Measurements from ENCODE around the gene SLC27A3. TPM values are rescaled to one million over a fixed set of nuclear protein-coding genes. Genes with fewer than 3 reads are reported as not detected.

The SLC27A3 gene
- polyA plus RNA-seq, 5 donors = 33.3 to 47.9 (median 41.6) TPM

Other genes starting within 250 kb of the SLC27A3 start
- 100 to 1,000 TPM; 138 to 297 (median 187) TPM for gene S100A6, start 239.4 kb upstream of the SLC27A3 start, polyA plus RNA-seq (ENCODE audit: insufficient read depth in 1 of 5, insufficient read length in 5 of 5, low replicate concordance in 1 of 5)
- gene S100A5, start 234.5 kb upstream of the SLC27A3 start, polyA plus RNA-seq (ENCODE audit: insufficient read depth in 1 of 5, insufficient read length in 5 of 5, low replicate concordance in 1 of 5) = under 1 TPM in 1 of 5 donors, not detected in 4; 0.23 TPM
- 10 to 100 TPM; 15.9 to 32.6 (median 19.9) TPM for gene S100A4, start 229.6 kb upstream of the SLC27A3 start, polyA plus RNA-seq (ENCODE audit: insufficient read depth in 1 of 5, insufficient read length in 5 of 5, low replicate concordance in 1 of 5)
- gene S100A3, start 226.1 kb upstream of the SLC27A3 start, polyA plus RNA-seq (ENCODE audit: insufficient read depth in 1 of 5, insufficient read length in 5 of 5, low replicate concordance in 1 of 5) = under 1 TPM in 2 of 5 donors, not detected in 3; 0.21 to 0.66 TPM
- gene S100A2, start 209.6 kb upstream of the SLC27A3 start, polyA plus RNA-seq (ENCODE audit: insufficient read depth in 1 of 5, insufficient read length in 5 of 5, low replicate concordance in 1 of 5) = 1 to 10 TPM in 3 of 5 donors, under 1 TPM in 2; 0.69 to 1.8 (median 1.2) TPM
- 100 to 1,000 TPM; 119 to 177 (median 147) TPM for gene S100A16, start 162.3 kb upstream of the SLC27A3 start, polyA plus RNA-seq (ENCODE audit: insufficient read depth in 1 of 5, insufficient read length in 5 of 5, low replicate concordance in 1 of 5)
- gene S100A14, start 159.1 kb upstream of the SLC27A3 start, polyA plus RNA-seq (ENCODE audit: insufficient read depth in 1 of 5, insufficient read length in 5 of 5, low replicate concordance in 1 of 5) = 100 to 1,000 TPM in 4 of 5 donors, 10 to 100 TPM in 1; 93.5 to 174 (median 144) TPM
- gene S100A13, start 147.9 kb upstream of the SLC27A3 start, polyA plus RNA-seq (ENCODE audit: insufficient read depth in 1 of 5, insufficient read length in 5 of 5, low replicate concordance in 1 of 5) = 100 to 1,000 TPM in 1 of 5 donors, 10 to 100 TPM in 4; 76.9 to 120 (median 96.7) TPM
- gene S100A1, start 147.0 kb upstream of the SLC27A3 start, polyA plus RNA-seq (ENCODE audit: insufficient read depth in 1 of 5, insufficient read length in 5 of 5, low replicate concordance in 1 of 5) = 1 to 10 TPM in 4 of 5 donors, under 1 TPM in 1; 1.00 to 2.0 (median 1.6) TPM
- 100 to 1,000 TPM; 106 to 125 (median 120) TPM for gene CHTOP, start 141.3 kb upstream of the SLC27A3 start, polyA plus RNA-seq (ENCODE audit: insufficient read depth in 1 of 5, insufficient read length in 5 of 5, low replicate concordance in 1 of 5)
- gene SNAPIN, start 116.7 kb upstream of the SLC27A3 start, polyA plus RNA-seq (ENCODE audit: insufficient read depth in 1 of 5, insufficient read length in 5 of 5, low replicate concordance in 1 of 5) = 10 to 100 TPM; 38.5 to 48.6 (median 41.6) TPM
- 100 to 1,000 TPM; 245 to 312 (median 264) TPM for gene ILF2, start 104.4 kb upstream of the SLC27A3 start, polyA plus RNA-seq (ENCODE audit: insufficient read depth in 1 of 5, insufficient read length in 5 of 5, low replicate concordance in 1 of 5)
- gene NPR1, start 96.7 kb upstream of the SLC27A3 start, polyA plus RNA-seq (ENCODE audit: insufficient read depth in 1 of 5, insufficient read length in 5 of 5, low replicate concordance in 1 of 5) = 10 to 100 TPM; 14.4 to 20.5 (median 15.0) TPM
- 100 to 1,000 TPM in 4 of 5 donors, 10 to 100 TPM in 1; 98.2 to 130 (median 104) TPM for gene INTS3, start 47.4 kb upstream of the SLC27A3 start, polyA plus RNA-seq (ENCODE audit: insufficient read depth in 1 of 5, insufficient read length in 5 of 5, low replicate concordance in 1 of 5)
- 10 to 100 TPM; 23.4 to 34.0 (median 28.7) TPM for gene GATAD2B, start 147.6 kb downstream of the SLC27A3 start, polyA plus RNA-seq (ENCODE audit: insufficient read depth in 1 of 5, insufficient read length in 5 of 5, low replicate concordance in 1 of 5)
- gene DENND4B, start 171.3 kb downstream of the SLC27A3 start, polyA plus RNA-seq (ENCODE audit: insufficient read depth in 1 of 5, insufficient read length in 5 of 5, low replicate concordance in 1 of 5) = 10 to 100 TPM; 37.1 to 53.7 (median 46.2) TPM
- gene CRTC2, start 183.2 kb downstream of the SLC27A3 start, polyA plus RNA-seq (ENCODE audit: insufficient read depth in 1 of 5, insufficient read length in 5 of 5, low replicate concordance in 1 of 5) = 10 to 100 TPM; 38.8 to 64.2 (median 50.4) TPM
- 10 to 100 TPM; 57.6 to 72.1 (median 66.1) TPM for gene SLC39A1, start 188.1 kb downstream of the SLC27A3 start, polyA plus RNA-seq (ENCODE audit: insufficient read depth in 1 of 5, insufficient read length in 5 of 5, low replicate concordance in 1 of 5)
- gene CREB3L4, start 192.5 kb downstream of the SLC27A3 start, polyA plus RNA-seq (ENCODE audit: insufficient read depth in 1 of 5, insufficient read length in 5 of 5, low replicate concordance in 1 of 5) = 10 to 100 TPM; 34.9 to 44.9 (median 40.1) TPM
- gene JTB, start 202.3 kb downstream of the SLC27A3 start, polyA plus RNA-seq (ENCODE audit: insufficient read depth in 1 of 5, insufficient read length in 5 of 5, low replicate concordance in 1 of 5) = 100 to 1,000 TPM in 1 of 5 donors, 10 to 100 TPM in 4; 81.7 to 104 (median 90.1) TPM
- gene RAB13, start 210.9 kb downstream of the SLC27A3 start, polyA plus RNA-seq (ENCODE audit: insufficient read depth in 1 of 5, insufficient read length in 5 of 5, low replicate concordance in 1 of 5) = 100 to 1,000 TPM; 145 to 175 (median 155) TPM
- 1,000 to 10,000 TPM; 3,493 to 4,788 (median 3,660) TPM for gene RPS27, start 215.4 kb downstream of the SLC27A3 start, polyA plus RNA-seq (ENCODE audit: insufficient read depth in 1 of 5, insufficient read length in 5 of 5, low replicate concordance in 1 of 5)

Measured in right lung (tissue), 5 donors.